Measurements from ENCODE around the gene MPP3. TPM values are rescaled to one million over a fixed set of nuclear protein-coding genes. Genes with fewer than 3 reads are reported as not detected.

Gene MPP3
- total RNA-seq, 4 donors from 2014 or later: 5.1 to 10.8 (median 7.8) TPM

DNA sequence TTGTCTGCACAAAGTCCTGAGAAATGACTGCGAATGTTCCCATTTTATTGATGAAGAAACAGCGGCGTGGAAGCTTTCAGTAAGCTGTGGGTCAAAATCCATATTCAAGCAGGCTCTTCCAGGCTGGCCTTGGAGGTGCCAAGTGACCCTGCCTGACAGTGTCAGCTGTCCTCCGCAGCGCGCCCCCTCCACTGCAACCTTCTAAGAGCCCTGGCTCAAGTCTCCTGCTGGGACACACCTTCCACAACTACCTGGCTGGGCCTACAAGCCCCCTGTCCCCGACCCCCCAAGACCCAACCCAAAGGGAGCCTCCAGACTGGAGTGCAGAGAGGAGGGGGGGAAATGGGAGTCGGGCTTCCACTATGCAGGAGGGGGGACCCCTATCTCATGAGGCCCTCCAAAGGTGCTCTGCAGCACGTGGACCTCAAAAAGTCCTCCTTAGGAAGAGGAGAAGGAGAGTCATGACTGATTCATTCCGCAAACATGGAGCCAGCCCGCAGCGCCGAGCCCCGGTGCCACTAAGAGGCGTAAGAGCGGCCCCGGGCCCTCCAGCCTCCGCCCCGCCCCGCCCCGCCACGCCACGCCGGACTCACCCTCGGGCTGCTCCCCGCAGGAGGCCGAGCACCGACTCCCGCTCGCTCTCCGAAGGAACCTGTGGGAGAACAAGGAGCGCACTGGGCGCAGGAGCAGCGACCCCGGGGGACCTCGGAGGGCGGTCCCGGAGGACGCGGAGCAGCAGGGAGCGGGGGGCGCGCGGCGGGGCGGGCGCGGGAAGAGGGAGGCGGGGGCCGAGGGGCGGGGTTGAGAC, 574 bp downstream of the MPP3 start:
- Histone ChIP-seq H3K4me3 (peak overlapping the region; percentile 50 to 95), H3K4me1 (peaks cover 0 to 30% (median 6%) of the 10 kb centered on the region in 3 donors), H3K27me3 (no peaks in the 10 kb centered on the region), H3K36me3 (peaks cover 0 to 41% of the 10 kb centered on the region in 2 donors), H3K27ac (peak overlapping the region in 3 of 4 donors; percentile 72 to 88 (median 79)), H3K9me3 (no peaks in the 10 kb centered on the region)
- WGBS, 2 donors (ENCODE audit: low coverage in 1 of 2): 79 to 100% methylated on average over 1 to 5 of the region's 51 CpGs
- peak; percentile 72 for ATAC-seq
- TF ChIP-seq POLR2A (IDR thresholded peaks at IDR 0.05) (no peak), POLR2AphosphoS5 (IDR thresholded peaks at IDR 0.05) (no peak), EP300 (IDR thresholded peaks at IDR 0.05) (no peak)
- TF ChIP-seq, protein P1, sequence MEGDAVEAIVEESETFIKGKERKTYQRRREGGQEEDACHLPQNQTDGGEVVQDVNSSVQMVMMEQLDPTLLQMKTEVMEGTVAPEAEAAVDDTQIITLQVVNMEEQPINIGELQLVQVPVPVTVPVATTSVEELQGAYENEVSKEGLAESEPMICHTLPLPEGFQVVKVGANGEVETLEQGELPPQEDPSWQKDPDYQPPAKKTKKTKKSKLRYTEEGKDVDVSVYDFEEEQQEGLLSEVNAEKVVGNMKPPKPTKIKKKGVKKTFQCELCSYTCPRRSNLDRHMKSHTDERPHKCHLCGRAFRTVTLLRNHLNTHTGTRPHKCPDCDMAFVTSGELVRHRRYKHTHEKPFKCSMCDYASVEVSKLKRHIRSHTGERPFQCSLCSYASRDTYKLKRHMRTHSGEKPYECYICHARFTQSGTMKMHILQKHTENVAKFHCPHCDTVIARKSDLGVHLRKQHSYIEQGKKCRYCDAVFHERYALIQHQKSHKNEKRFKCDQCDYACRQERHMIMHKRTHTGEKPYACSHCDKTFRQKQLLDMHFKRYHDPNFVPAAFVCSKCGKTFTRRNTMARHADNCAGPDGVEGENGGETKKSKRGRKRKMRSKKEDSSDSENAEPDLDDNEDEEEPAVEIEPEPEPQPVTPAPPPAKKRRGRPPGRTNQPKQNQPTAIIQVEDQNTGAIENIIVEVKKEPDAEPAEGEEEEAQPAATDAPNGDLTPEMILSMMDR (IDR thresholded peaks at IDR 0.05): no peak

DNA sequence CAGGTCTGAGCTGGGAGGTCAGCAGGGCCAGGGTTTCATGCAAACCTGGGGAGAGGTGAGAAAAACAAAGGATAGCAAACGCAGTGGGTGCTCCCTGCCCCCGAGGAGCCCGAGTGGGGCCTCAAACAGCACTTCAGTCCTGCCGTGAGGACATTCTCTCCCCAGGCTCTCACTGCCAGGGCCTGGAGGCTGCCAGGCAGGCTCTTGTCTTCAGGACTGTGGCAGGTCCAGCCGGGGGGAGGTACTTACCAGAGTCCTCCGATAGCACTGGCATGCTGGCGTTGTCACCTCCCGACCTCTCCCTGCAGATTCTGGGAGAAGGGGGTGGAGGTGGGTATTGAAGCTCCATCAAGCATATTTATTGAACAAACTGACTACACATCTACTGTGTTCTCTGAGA, 1.3 kb downstream of the MPP3 start:
- peaks cover 0 to 47% of the 10 kb centered on the region in 2 donors for H3K36me3 ChIP-seq
- TF ChIP-seq POLR2AphosphoS5 (IDR thresholded peaks at IDR 0.05): no peak
- TF ChIP-seq POLR2A (IDR thresholded peaks at IDR 0.05): no peak
- TF ChIP-seq EP300 (IDR thresholded peaks at IDR 0.05): no peak
- TF ChIP-seq, protein P1 (IDR thresholded peaks at IDR 0.05): no peak
- no peak overlapping the region for H3K27ac ChIP-seq
- no peak for ATAC-seq
- H3K4me3 ChIP-seq: peak overlapping the region in 1 of 2 donors; percentile 95
- no peaks in the 10 kb centered on the region for H3K9me3 ChIP-seq
- no peaks in the 10 kb centered on the region for H3K27me3 ChIP-seq
- H3K4me1 ChIP-seq: peaks cover 0 to 30% (median 6%) of the 10 kb centered on the region in 3 donors
- WGBS, 2 donors (ENCODE audit: low coverage in 1 of 2): no CpG with 5 or more reads among the region's 8 CpGs

DNA sequence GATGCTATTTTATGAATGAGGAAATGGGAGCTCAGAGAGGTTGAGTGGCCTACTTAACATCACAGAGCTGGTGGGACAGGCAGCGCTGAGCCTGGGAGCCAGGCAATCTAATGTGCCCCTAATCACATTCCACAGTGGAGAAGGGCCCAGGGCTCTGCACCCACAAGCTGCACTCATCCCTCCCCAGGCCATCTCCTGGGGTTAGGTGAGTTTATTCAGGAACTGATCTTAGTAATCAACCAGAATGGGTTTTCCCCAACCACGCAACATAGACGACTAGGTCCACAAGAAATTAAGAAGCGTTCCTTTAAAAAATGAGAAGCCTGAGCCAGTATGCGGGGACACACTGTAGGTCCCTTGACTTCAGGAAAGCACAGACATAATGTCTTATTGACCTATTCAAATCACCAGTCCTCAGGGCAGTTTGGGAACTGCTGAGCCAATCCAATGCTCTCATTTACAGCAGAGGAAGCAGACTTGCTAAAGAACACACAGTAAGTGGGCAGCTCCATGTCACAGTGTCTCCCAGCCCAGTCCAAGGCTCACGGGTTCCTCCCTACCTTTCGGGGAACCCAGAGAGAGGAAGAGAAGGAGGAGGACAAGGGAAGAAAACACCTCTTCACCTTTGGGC, 2.3 kb downstream of the MPP3 start:
- Histone ChIP-seq H3K9me3 (no peaks in the 10 kb centered on the region), H3K4me3 (no peak overlapping the region), H3K27me3 (no peaks in the 10 kb centered on the region), H3K27ac (no peak overlapping the region), H3K36me3 (peaks cover 0 to 55% of the 10 kb centered on the region in 2 donors), H3K4me1 (peaks cover 0 to 30% (median 6%) of the 10 kb centered on the region in 3 donors)
- no peak for ATAC-seq
- WGBS, 2 donors (ENCODE audit: low coverage in 1 of 2): 89 to 97% methylated on average over 5 to 6 of the region's 7 CpGs
- TF ChIP-seq POLR2AphosphoS5 (IDR thresholded peaks at IDR 0.05): no peak
- no peak for TF ChIP-seq EP300 (IDR thresholded peaks at IDR 0.05)
- TF ChIP-seq POLR2A (IDR thresholded peaks at IDR 0.05): no peak
- TF ChIP-seq, protein P1 (IDR thresholded peaks at IDR 0.05): no peak

DNA sequence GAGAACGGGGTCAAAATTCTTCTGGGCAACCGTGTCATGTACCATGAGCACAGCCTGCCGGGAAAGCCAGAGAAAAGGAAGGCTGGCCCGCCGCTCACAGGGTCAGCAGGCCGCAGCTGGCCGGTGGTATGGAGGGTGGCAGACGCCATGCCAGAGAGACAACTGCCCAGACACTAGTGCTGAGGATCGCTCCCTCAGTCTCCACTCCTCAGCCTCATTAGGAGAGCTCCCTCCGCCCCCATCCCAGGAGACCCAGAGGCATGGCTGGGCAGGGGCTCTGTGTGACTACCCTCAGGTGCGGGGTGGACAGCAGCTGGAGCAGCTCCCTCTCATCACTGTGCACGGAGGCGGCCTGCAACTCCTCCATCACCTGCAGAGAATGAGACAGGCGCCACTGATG, 3.2 kb downstream of the MPP3 start:
- no peaks in the 10 kb centered on the region for H3K27me3 ChIP-seq
- TF ChIP-seq EP300 (IDR thresholded peaks at IDR 0.05) (no peak), POLR2A (IDR thresholded peaks at IDR 0.05) (no peak), POLR2AphosphoS5 (IDR thresholded peaks at IDR 0.05) (no peak)
- TF ChIP-seq, protein P1 (IDR thresholded peaks at IDR 0.05): no peak
- ATAC-seq: no peak
- H3K4me1 ChIP-seq: peaks cover 0 to 30% (median 6%) of the 10 kb centered on the region in 3 donors
- WGBS, 2 donors (ENCODE audit: low coverage in 1 of 2): no CpG with 5 or more reads among the region's 14 CpGs
- peaks cover 0 to 64% of the 10 kb centered on the region in 2 donors for H3K36me3 ChIP-seq
- no peak overlapping the region for H3K4me3 ChIP-seq
- no peaks in the 10 kb centered on the region for H3K9me3 ChIP-seq
- H3K27ac ChIP-seq: no peak overlapping the region
